DMS79 treated with DMSO at 0.1 percent for 48 hours (cell line): ENCODE results near the gene PPP2R2B.

ENCODE experiments used
- DNase-seq: peaks from one replicate; lab custom pipeline; 2025; lab: John Stamatoyannopoulos, UW

Gene PPP2R2B

GRCh38 chr5:146827901-146828300 lies 50.7 kb downstream of the PPP2R2B start:
- DNase-seq = no peak

- DNase-seq = no peak
Observed at GRCh38 chr5:146825033-146825432, 53.5 kb downstream of the PPP2R2B start.

- DNase-seq = no peak
Observed at GRCh38 chr5:146821732-146822131, 56.8 kb downstream of the PPP2R2B start.

- DNase-seq = no peak
Observed at GRCh38 chr5:146820987-146821386, 57.6 kb downstream of the PPP2R2B start.

GRCh38 chr5:146818822-146819221 lies 59.7 kb downstream of the PPP2R2B start:
- no peak for DNase-seq

GRCh38 chr5:146817973-146818372 lies 60.6 kb downstream of the PPP2R2B start:
- no peak for DNase-seq

- peak; percentile 14 for DNase-seq
Observed at GRCh38 chr5:146816775-146817387, 61.7 kb downstream of the PPP2R2B start.

- DNase-seq = no peak
Observed at GRCh38 chr5:146815411-146815810, 63.1 kb downstream of the PPP2R2B start.

GRCh38 chr5:146813346-146814157 lies 65.0 kb downstream of the PPP2R2B start:
- peak; percentile 68 for DNase-seq

GRCh38 chr5:146805081-146805480 lies 73.5 kb downstream of the PPP2R2B start:
- peak; percentile 3 for DNase-seq

GRCh38 chr5:146802945-146803522 lies 75.5 kb downstream of the PPP2R2B start:
- peak; percentile 10 for DNase-seq

- no peak for DNase-seq
Observed at GRCh38 chr5:146799671-146800070, 78.9 kb downstream of the PPP2R2B start.

- DNase-seq = peak; percentile 4
Observed at GRCh38 chr5:146799231-146799630, 79.3 kb downstream of the PPP2R2B start.

- peak; percentile 28 for DNase-seq
Observed at GRCh38 chr5:146797658-146798057, 80.9 kb downstream of the PPP2R2B start.

- no peak for DNase-seq
Observed at GRCh38 chr5:146796911-146797310, 81.6 kb downstream of the PPP2R2B start.

- DNase-seq = no peak
Observed at GRCh38 chr5:146796144-146796543, 82.4 kb downstream of the PPP2R2B start.

GRCh38 chr5:146794326-146795029 lies 84.1 kb downstream of the PPP2R2B start:
- DNase-seq = no peak

GRCh38 chr5:146793709-146794108 lies 84.8 kb downstream of the PPP2R2B start:
- DNase-seq = no peak

- no peak for DNase-seq
Observed at GRCh38 chr5:146791471-146791870, 87.1 kb downstream of the PPP2R2B start.

- DNase-seq = no peak
Observed at GRCh38 chr5:146789712-146790653, 88.6 kb downstream of the PPP2R2B start.

- DNase-seq = no peak
Observed at GRCh38 chr5:146788898-146789297, 89.7 kb downstream of the PPP2R2B start.
